A549 (cell line): ENCODE results near the gene NOXO1. TPM values are rescaled to one million over a fixed set of nuclear protein-coding genes. Genes with fewer than 3 reads are reported as not detected.

ENCODE experiments used
- ATAC-seq, 2 experiments: fragments of 200-7000 bp in 1 of 2; fragments of >200 bp in 1 of 2; cut with Nextera tagmentation in 1 of 2; cut with Tn5 transposase in 1 of 2; 3 replicates each; pipeline versions ENCODE4 v1.8.0 to v1.9.1; 2018 to 2020; ENCODE audit warnings: mild to moderate bottlenecking in 1 of 2, moderate library complexity in 1 of 2
- CTCF ChIA-PET: fragments of 300-600 bp; sonication (Branson Sonifier 250); formaldehyde crosslinking; extraction: SDS; loops from one replicate; lab custom pipeline; 2021; ENCODE audit warnings: antibody characterized with exemption, inconsistent platforms; lab: Yijun Ruan, JAX
- POLR2A ChIA-PET: fragments of 350-600 bp; formaldehyde crosslinking; extraction: SDS; loops from one replicate; lab custom pipeline; 2021; ENCODE audit warnings: antibody characterized with exemption, inconsistent platforms; lab: Yijun Ruan, JAX
- DNase-seq, 2 experiments: peaks; one replicate each; pipeline versions ENCODE4 v3.0.0 to v3.0.0-alpha.2; 2011 to 2016; ENCODE audit warnings: low read depth in 1 of 2, low spot score in 1 of 2
- FAIRE-seq: peaks from 2 replicates; lab custom pipeline; 2011; peaks lifted over from hg19 to GRCh38; lab: Jason Lieb, UNC
- H3K27ac ChIP-seq, 2 experiments: fragments of >200 bp; sonication (Bioruptor Twin); formaldehyde crosslinking; 3 replicates each; pipeline ENCODE4 v1.5.1; 2016 to 2017
- H3K4me1 ChIP-seq: fragments of >200 bp; sonication (Bioruptor Twin); formaldehyde crosslinking; 3 replicates; pipeline ENCODE4 v1.6.1; 2016
- H3K4me2 ChIP-seq: fragments of >200 bp; sonication (Bioruptor Twin); formaldehyde crosslinking; 3 replicates; pipeline ENCODE4 v1.6.1; 2016
- H3K4me3 ChIP-seq: fragments of >200 bp; sonication (Bioruptor Twin); formaldehyde crosslinking; 3 replicates; pipeline ENCODE4 v1.5.1; 2016
- H3K9me3 ChIP-seq: fragments of >200 bp; sonication (Bioruptor Twin); formaldehyde crosslinking; 3 replicates; pipeline ENCODE4 v1.6.1; 2016
- BCL3 ChIP-seq: fragments of >200 bp; sonication (Bioruptor Twin); formaldehyde crosslinking; IDR thresholded peaks from 3 replicates; pipeline ENCODE4 v1.6.1; 2016
- CEBPB ChIP-seq, 2 experiments: fragments of >200 bp in 1 of 2; sonication (Bioruptor Twin) in 1 of 2; formaldehyde crosslinking in 1 of 2; IDR thresholded peaks; 2 replicates each; pipeline ENCODE4 v1.6.1; 2012 to 2016
- CHD4 ChIP-seq: fragments of 200-600 bp; sonication (generic); IDR thresholded peaks from 2 replicates; pipeline ENCODE4 v1.6.1; 2016; ENCODE audit warnings: antibody characterized with exemption, mild to moderate bottlenecking, borderline replicate concordance
- E2F6 ChIP-seq: IDR thresholded peaks from 2 replicates; pipeline ENCODE4 v1.6.1; 2012; ENCODE audit warnings: low read depth, borderline replicate concordance
- EHF ChIP-seq: fragments of 250-450 bp; sonication (Bioruptor Pico); IDR thresholded peaks from 2 replicates; pipeline ENCODE4 v1.5.0; 2020; ENCODE audit warnings: mild to moderate bottlenecking
- FOSB ChIP-seq: fragments of 250-450 bp; sonication (Bioruptor Pico); IDR thresholded peaks from 2 replicates; pipeline ENCODE4 v1.5.0; 2020; ENCODE audit warnings: mild to moderate bottlenecking, moderate library complexity
- HEYL ChIP-seq: fragments of 250-450 bp; sonication (Bioruptor Pico); IDR thresholded peaks from 2 replicates; pipeline ENCODE4 v1.8.0; 2021; ENCODE audit warnings: mild to moderate bottlenecking, moderate library complexity
- HOXA7 ChIP-seq: fragments of 250-450 bp; sonication (Bioruptor Pico); IDR thresholded peaks from 2 replicates; pipeline ENCODE4 v1.5.0; 2020; ENCODE audit warnings: mild to moderate bottlenecking, moderate library complexity
- HOXB13 ChIP-seq: fragments of 250-450 bp; sonication (Bioruptor Pico); IDR thresholded peaks from 2 replicates; pipeline ENCODE4 v1.5.0; 2020; ENCODE audit warnings: low read depth, mild to moderate bottlenecking, moderate library complexity
- HOXB5 ChIP-seq: fragments of 250-450 bp; sonication (Bioruptor Pico); IDR thresholded peaks from 2 replicates; pipeline ENCODE4 v1.5.0; 2020; ENCODE audit warnings: mild to moderate bottlenecking, moderate library complexity
- JUNB ChIP-seq: fragments of >200 bp; sonication (Bioruptor Twin); formaldehyde crosslinking; IDR thresholded peaks from 2 replicates; pipeline ENCODE4 v1.6.1; 2016
- MAFK ChIP-seq: fragments of 450-650 bp; IDR thresholded peaks from 2 replicates; pipeline ENCODE4 v1.6.1; 2014; ENCODE audit not compliant: partially characterized antibody
- MYC ChIP-seq: IDR thresholded peaks from 2 replicates; pipeline ENCODE4 v1.6.1; 2012; ENCODE audit warnings: mild to moderate bottlenecking, inconsistent platforms, low read length, improper control_type of control experiment, borderline replicate concordance
- NFE2L2 ChIP-seq: fragments of 150-350 bp; conservative IDR thresholded peaks from 2 replicates; pipeline ENCODE4 v1.6.1; 2014; ENCODE audit warnings: low read length
- RAD21 ChIP-seq, 2 experiments: fragments of >200 bp in 1 of 2; sonication (Bioruptor Twin) in 1 of 2; formaldehyde crosslinking in 1 of 2; IDR thresholded peaks in 1 of 2; conservative IDR thresholded peaks in 1 of 2; 2 replicates in 1 of 2; 3 replicates in 1 of 2; pipeline ENCODE4 v1.6.1; 2012 to 2018; ENCODE audit warnings: inconsistent platforms in 1 of 2
- RARB ChIP-seq: fragments of 250-450 bp; sonication (Bioruptor Pico); IDR thresholded peaks from 2 replicates; pipeline ENCODE4 v1.8.0; 2021; ENCODE audit warnings: mild to moderate bottlenecking, moderate library complexity
- RNF2 ChIP-seq: fragments of 200-600 bp; sonication (generic); IDR thresholded peaks from 2 replicates; pipeline ENCODE4 v1.6.1; 2016; ENCODE audit warnings: low read depth, mild to moderate bottlenecking, antibody characterized with exemption, moderate library complexity, borderline replicate concordance
- TP53 ChIP-seq: fragments of 250-450 bp; sonication (Bioruptor Pico); IDR thresholded peaks from 2 replicates; pipeline ENCODE4 v1.5.0; 2021; ENCODE audit warnings: mild to moderate bottlenecking, moderate library complexity
- WGBS: methylation state at CpG from one replicate; pipeline ENCODE4 v1.1.6; 2017; ENCODE audit errors: missing lambda C conversion rate; 5-methylcytosine and 5-hydroxymethylcytosine counted together
- polyA plus RNA-seq, 4 experiments: library from polyadenylated mRNA; depleted of rRNA in 3 of 4; stranded (reverse); fragments of >200 nt; fragmentation: RNase III in 1 of 4; extraction: RNeasy Plus Mini Kit Qiagen cat#74134 plus additional on column Dnase treatment in 1 of 4; gene quantifications; 2 replicates in 3 of 4; 3 replicates in 1 of 4; pipeline ENCODE4 v1.2.3, GENCODE V29; 2011 to 2017
- TF ChIP-seq, protein P1 (sequence below): IDR thresholded peaks from 2 replicates; pipeline ENCODE4 v1.6.1; 2012
- TF ChIP-seq, protein P2 (sequence below): fragments of 150-350 bp; IDR thresholded peaks from 2 replicates; pipeline ENCODE4 v1.6.1; 2014; ENCODE audit warnings: low read depth, mild to moderate bottlenecking, low read length
- TF ChIP-seq, protein P3 (sequence below): fragments of 250-450 bp; sonication (Bioruptor Pico); IDR thresholded peaks from 2 replicates; pipeline ENCODE4 v1.5.0; 2020; ENCODE audit warnings: low read depth, mild to moderate bottlenecking, moderate library complexity

Gene NOXO1
- polyA plus RNA-seq, 2 of the 4 experiments (the other 2 are of a cell fraction): 0.32 TPM; not detected in 1

- no peak for FAIRE-seq
- no peaks in the 10 kb centered on the region for H3K9me3 ChIP-seq
- peaks cover 80% of the 10 kb centered on the region for H3K4me1 ChIP-seq
- ChIA-PET POLR2A (interaction anchor here (0.6 to 1.6 kb wide), 3 partner anchors 11 to 162 kb away, joined by 3 to 7 read pairs (median 4); partner anchors contain the start of genes RPS2 and TRAF7), CTCF (interaction anchor here (0.8 to 19.7 kb wide), 3 partner anchors 12 to 148 kb away, joined by 3 to 196 read pairs (median 9); partner anchors contain the start of gene ZNF598)
- 93% methylated on average over 21 of the region's 50 CpGs for WGBS
- TF ChIP-seq HOXB13 (CRISPR knock-in tag): no peak
- no peak for ATAC-seq
- H3K4me3 ChIP-seq: no peak overlapping the region
- DNase-seq: no peak
- H3K27ac ChIP-seq: peak overlapping the region; percentile 51 to 76; a peak in 5 of 6 replicates
- H3K4me2 ChIP-seq: 0 out of 3 replicates have a peak overlapping the region, but pooled peaks have one; percentile 79
Measured at GRCh38 chr16:1992704-1993317, 11.5 kb upstream of the NOXO1 start.

DNA sequence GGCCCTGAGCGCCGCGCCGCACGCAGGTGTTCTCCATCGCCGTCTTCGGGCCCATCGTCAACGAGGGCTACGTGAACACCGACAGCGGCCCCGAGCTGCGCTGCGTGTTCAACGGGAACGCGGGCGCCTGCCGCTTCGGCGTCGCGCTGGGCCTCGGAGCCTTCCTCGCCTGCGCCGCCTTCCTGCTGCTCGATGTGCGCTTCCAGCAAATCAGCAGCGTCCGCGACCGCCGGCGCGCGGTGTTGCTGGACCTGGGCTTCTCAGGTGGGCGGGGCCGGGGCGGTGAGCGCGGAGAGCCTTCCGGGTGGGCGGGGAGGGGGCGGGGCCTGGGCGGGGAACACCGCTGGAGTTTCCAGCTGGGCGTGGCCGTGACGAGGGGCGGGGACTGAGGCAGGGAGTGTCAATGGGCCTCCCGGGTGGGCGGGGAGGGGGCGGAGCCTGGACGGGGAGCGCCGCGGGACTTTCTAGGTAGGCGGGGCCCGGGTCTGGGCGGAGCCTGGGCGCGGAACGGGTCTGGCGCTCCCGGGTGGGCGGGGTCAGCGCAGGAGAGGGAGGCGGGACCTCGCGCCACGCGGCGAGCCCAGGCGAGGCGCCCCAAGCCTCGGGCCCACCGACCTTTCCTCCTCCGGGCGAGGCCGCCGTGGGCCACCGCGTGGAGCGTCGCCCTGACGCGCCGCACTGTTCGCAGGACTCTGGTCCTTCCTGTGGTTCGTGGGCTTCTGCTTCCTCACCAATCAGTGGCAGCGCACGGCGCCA, 10.9 kb upstream of the NOXO1 start:
- ATAC-seq (peak; percentile 40 to 75), DNase-seq (peak; percentile 73 to 92), FAIRE-seq (no peak)
- CTCF ChIA-PET: interaction anchor here (0.7 to 19.7 kb wide), 3 partner anchors 12 to 40 kb away, joined by 3 to 196 read pairs (median 3); partner anchors contain the start of gene ZNF598
- H3K27ac ChIP-seq: peak overlapping the region; percentile 51 to 76
- POLR2A ChIA-PET: interaction anchor here (0.6 to 1.6 kb wide), 4 partner anchors 10 to 661 kb away, joined by 3 to 7 read pairs (median 5); partner anchors contain the start of genes RPS2 and TRAF7
- peaks cover 75% of the 10 kb centered on the region for H3K4me1 ChIP-seq
- H3K4me3 ChIP-seq: peak overlapping the region; percentile 10; the same call in 1 of the 3 replicates
- WGBS: 72% methylated on average over 41 of the region's 96 CpGs
- no peaks in the 10 kb centered on the region for H3K9me3 ChIP-seq
- peak overlapping the region; percentile 79 for H3K4me2 ChIP-seq
- no peak for TF ChIP-seq MYC
- TF ChIP-seq HOXB5 (CRISPR knock-in tag): peak; percentile 76; the same call in 1 of the 2 replicates
- TF ChIP-seq HEYL (CRISPR knock-in tag): peak; percentile 33; the same call in 1 of the 2 replicates
- TF ChIP-seq, protein P1, sequence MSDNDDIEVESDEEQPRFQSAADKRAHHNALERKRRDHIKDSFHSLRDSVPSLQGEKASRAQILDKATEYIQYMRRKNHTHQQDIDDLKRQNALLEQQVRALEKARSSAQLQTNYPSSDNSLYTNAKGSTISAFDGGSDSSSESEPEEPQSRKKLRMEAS: peak; percentile 85
- TF ChIP-seq HOXB13 (CRISPR knock-in tag): peak; percentile 63; the same call in 1 of the 2 replicates
- TF ChIP-seq E2F6: peak; percentile 86
- TF ChIP-seq RARB (CRISPR knock-in tag): no peak
- peak; percentile 79 for TF ChIP-seq EHF (CRISPR knock-in tag)
- TF ChIP-seq TP53 (CRISPR knock-in tag): peak; percentile 73; the same call in 1 of the 2 replicates

DNA sequence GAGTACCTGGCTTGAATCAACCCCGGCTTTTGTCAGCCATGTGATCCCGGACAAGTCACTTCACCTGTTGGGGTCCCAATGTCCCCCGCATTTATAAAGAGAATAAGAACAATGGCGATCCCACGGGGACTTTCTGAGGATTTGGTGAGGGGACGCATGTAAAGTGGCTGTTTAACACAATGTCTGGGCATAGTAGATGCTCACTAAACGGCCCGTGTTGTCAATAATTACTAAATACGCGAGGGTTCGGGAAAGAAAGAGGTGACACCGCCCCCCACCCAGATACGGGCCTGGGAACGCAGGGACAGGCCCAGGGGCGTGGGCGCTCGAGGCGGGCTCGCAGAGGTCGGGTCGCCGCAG, 10.3 kb upstream of the NOXO1 start:
- peak overlapping the region; percentile 79 for H3K4me2 ChIP-seq
- no peaks in the 10 kb centered on the region for H3K9me3 ChIP-seq
- H3K4me3 ChIP-seq: peak overlapping the region; percentile 10; the same call in 1 of the 3 replicates
- WGBS: 87% methylated on average over 22 of the region's 22 CpGs
- H3K4me1 ChIP-seq: peaks cover 69% of the 10 kb centered on the region
- DNase-seq (no peak), FAIRE-seq (no peak), ATAC-seq (no peak)
- ChIA-PET CTCF (interaction anchor here (0.7 to 19.7 kb wide), 2 partner anchors 13 to 36 kb away, joined by 3 to 196 read pairs; partner anchors contain the start of gene ZNF598), POLR2A (interaction anchor here (0.6 to 1.6 kb wide), 2 partner anchors 164 to 661 kb away, joined by 6 to 7 read pairs; partner anchors contain the start of gene TRAF7)
- TF ChIP-seq, protein P1: no peak
- TF ChIP-seq CHD4: no peak
- no peak for TF ChIP-seq EHF (CRISPR knock-in tag)
- TF ChIP-seq NFE2L2: no peak
- TF ChIP-seq, protein P2, sequence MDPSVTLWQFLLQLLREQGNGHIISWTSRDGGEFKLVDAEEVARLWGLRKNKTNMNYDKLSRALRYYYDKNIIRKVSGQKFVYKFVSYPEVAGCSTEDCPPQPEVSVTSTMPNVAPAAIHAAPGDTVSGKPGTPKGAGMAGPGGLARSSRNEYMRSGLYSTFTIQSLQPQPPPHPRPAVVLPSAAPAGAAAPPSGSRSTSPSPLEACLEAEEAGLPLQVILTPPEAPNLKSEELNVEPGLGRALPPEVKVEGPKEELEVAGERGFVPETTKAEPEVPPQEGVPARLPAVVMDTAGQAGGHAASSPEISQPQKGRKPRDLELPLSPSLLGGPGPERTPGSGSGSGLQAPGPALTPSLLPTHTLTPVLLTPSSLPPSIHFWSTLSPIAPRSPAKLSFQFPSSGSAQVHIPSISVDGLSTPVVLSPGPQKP: no peak
- H3K27ac ChIP-seq: peak overlapping the region; percentile 39 to 76; a peak in 5 of 6 replicates

GRCh38 chr16:1991135-1991551, 9.9 kb upstream of the NOXO1 start:
- Histone ChIP-seq H3K4me3 (no peak overlapping the region), H3K4me2 (peak overlapping the region; percentile 79), H3K27ac (no peak overlapping the region), H3K9me3 (no peaks in the 10 kb centered on the region), H3K4me1 (peaks cover 65% of the 10 kb centered on the region)
- ChIA-PET POLR2A (no interaction called here), CTCF (interaction anchor here (19.7 kb wide), 1 partner anchor 13 kb away, joined by 196 read pairs; the partner anchor contains the start of gene ZNF598)
- FAIRE-seq (no peak), DNase-seq (no peak), ATAC-seq (no peak)
- 97% methylated on average over 13 of the region's 18 CpGs for WGBS
- no peak for TF ChIP-seq MAFK
- TF ChIP-seq RAD21 (conservative IDR thresholded peaks at IDR 0.05 in 1 of 2, IDR thresholded peaks at IDR 0.05 in 1 of 2): no peak
- TF ChIP-seq EHF (CRISPR knock-in tag): no peak
- no peak for TF ChIP-seq HOXA7 (CRISPR knock-in tag)
- TF ChIP-seq CHD4: no peak
- TF ChIP-seq JUNB: no peak
- TF ChIP-seq, protein P3, sequence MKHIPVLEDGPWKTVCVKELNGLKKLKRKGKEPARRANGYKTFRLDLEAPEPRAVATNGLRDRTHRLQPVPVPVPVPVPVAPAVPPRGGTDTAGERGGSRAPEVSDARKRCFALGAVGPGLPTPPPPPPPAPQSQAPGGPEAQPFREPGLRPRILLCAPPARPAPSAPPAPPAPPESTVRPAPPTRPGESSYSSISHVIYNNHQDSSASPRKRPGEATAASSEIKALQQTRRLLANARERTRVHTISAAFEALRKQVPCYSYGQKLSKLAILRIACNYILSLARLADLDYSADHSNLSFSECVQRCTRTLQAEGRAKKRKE (CRISPR knock-in tag): no peak
- TF ChIP-seq RNF2: no peak
- no peak for TF ChIP-seq CEBPB (IDR thresholded peaks at IDR 0.05)
- no peak for TF ChIP-seq HOXB5 (CRISPR knock-in tag)
- no peak for TF ChIP-seq FOSB (CRISPR knock-in tag)
- TF ChIP-seq BCL3: no peak
